A549 treated with dexamethasone at 1 μM for 4 hours (cell line): ENCODE results near the gene ZNF304. TPM values are rescaled to one million over a fixed set of nuclear protein-coding genes. Genes with fewer than 3 reads are reported as not detected.

ENCODE experiments used
- total RNA-seq: library from RNA; stranded (reverse); fragments of 200-300 nt; extraction: Qiagen RNA extraction; gene quantifications from 5 replicates; pipeline ENCODE4 v1.2.3, GENCODE V29; 2022

The ZNF304 gene
- total RNA-seq, result 2.2 to 2.6 TPM (median 2.2 TPM) in 5 replicates

GRCh38 chr19:57350877-57351805, at the start of gene ZNF304:
ZNF304 (plus strand) TSS chr19:57351271; CDS start chr19:57351665, 394 bp downstream.

DNA sequence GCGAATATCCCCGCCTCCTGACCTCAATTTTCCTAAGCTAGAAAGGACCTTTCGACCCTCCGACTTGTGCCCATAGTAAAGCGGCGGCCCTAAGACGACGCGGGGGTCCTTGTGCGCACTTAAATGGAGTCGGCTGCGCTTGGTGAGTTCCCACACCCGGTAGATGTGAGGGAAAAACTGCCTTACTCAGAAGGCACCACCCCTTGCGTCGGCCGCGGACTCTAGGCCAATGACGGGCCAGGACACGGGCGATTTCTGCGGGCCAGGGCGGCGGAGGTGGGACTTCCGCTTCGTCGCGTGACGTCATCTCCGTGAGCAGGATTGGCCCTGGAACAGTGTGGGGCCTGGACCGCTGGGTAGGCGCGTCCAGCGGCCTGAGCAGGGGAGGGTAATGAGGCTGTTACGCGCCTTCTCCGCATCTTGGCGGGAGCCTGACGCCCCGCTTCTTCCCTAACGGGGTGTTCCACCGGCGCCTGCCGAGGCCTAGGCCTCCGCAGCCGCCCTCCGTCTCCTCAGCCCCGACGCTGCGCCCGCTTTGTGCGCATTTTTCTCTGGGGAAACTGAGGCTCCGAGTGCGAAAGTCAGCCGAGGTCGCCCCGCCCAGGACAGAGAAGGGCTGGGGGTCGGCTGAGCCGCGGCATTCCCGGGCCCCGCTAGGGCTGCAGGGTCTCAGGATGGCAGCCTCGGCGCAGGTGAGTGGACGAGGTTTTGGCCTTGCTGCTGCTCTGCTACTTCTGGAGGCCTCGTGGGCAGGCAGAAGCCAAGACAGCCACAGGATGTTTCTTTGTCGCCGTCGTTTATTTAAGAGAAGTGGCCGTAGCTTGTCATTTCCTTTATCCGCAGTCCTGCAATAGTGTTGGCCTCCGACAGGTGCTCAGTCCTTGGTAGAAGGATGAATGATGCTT, 30.6 kb upstream of the ZNF304 start, which contains the start of gene ZNF543:
Gene ZNF543, plus strand, starts transcription at position 293 of the 905 bp plus-strand sequence. Its CDS starts 382 bp downstream, at position 675.

GRCh38 chr19:57362997-57363687, 12.1 kb downstream of the ZNF304 start, which contains the start of the genes TRAPPC2B and ZNF547:
TRAPPC2B (plus strand) TSS chr19:57363551; CDS start chr19:57364834, 1,283 bp downstream.
ZNF547 (plus strand) TSS chr19:57363551; CDS start chr19:57368556, 5,005 bp downstream.

GRCh38 chr19:57389730-57390598, 38.9 kb downstream of the ZNF304 start, which contains the start of gene ZNF548:
ZNF548 (plus strand) TSS chr19:57389854; CDS start chr19:57390100, 246 bp downstream.

Other genes starting within 250 kb of the ZNF304 start
- gene USP29, start 231.3 kb upstream of the ZNF304 start, total RNA-seq, result not detected in 5 replicates
- not detected in 5 replicates for gene ZIM3, start 206.1 kb upstream of the ZNF304 start, total RNA-seq
- gene DUXA, start 183.8 kb upstream of the ZNF304 start, total RNA-seq, result 0.08 to 0.11 TPM in 2 of 5 replicates, not detected in the others
- gene ZNF264, start 159.8 kb upstream of the ZNF304 start, total RNA-seq, result 7.5 to 9.6 TPM (median 8.1 TPM) in 5 replicates
- 0.26 to 0.62 TPM (median 0.40 TPM) in 5 replicates for gene AURKC, start 120.2 kb upstream of the ZNF304 start, total RNA-seq
- 1.5 to 2.8 TPM (median 2.3 TPM) in 5 replicates for gene ZNF805, start 110.6 kb upstream of the ZNF304 start, total RNA-seq
- gene ZNF460, start 70.8 kb upstream of the ZNF304 start, total RNA-seq, result 0.92 to 1.9 TPM (median 1.1 TPM) in 5 replicates
- gene ZNF543, start 30.8 kb upstream of the ZNF304 start, total RNA-seq, result 1.6 to 1.9 TPM (median 1.7 TPM) in 5 replicates
- 13.1 to 17.4 TPM (median 13.3 TPM) in 5 replicates for gene TRAPPC2B, start 12.3 kb downstream of the ZNF304 start, total RNA-seq
- gene ZNF547, start 12.3 kb downstream of the ZNF304 start, total RNA-seq, result 1.0 to 1.7 TPM (median 1.5 TPM) in 5 replicates
- gene ZNF548, start 38.6 kb downstream of the ZNF304 start, total RNA-seq, result 3.8 to 4.8 TPM (median 4.0 TPM) in 5 replicates
- gene ZNF17, start 59.9 kb downstream of the ZNF304 start, total RNA-seq, result 5.0 to 7.8 TPM (median 5.2 TPM) in 5 replicates
- 12.5 to 13.8 TPM (median 13.5 TPM) in 5 replicates for gene ZNF749, start 84.1 kb downstream of the ZNF304 start, total RNA-seq
- 0.06 to 0.13 TPM in 2 of 5 replicates, not detected in the others for gene VN1R1, start 105.9 kb downstream of the ZNF304 start, total RNA-seq
- gene ZNF772, start 126.3 kb downstream of the ZNF304 start, total RNA-seq, result 0.86 to 1.8 TPM (median 1.6 TPM) in 5 replicates
- 5.3 to 6.8 TPM (median 6.5 TPM) in 5 replicates for gene ZNF419, start 136.5 kb downstream of the ZNF304 start, total RNA-seq
- 4.2 to 5.7 TPM (median 4.9 TPM) in 5 replicates for gene ZNF773, start 148.7 kb downstream of the ZNF304 start, total RNA-seq
- gene ZNF549, start 176.1 kb downstream of the ZNF304 start, total RNA-seq, result 1.7 to 2.0 TPM (median 1.8 TPM) in 5 replicates
- 2.6 to 4.2 TPM (median 3.9 TPM) in 5 replicates for gene ZNF550, start 208.6 kb downstream of the ZNF304 start, total RNA-seq
- gene ZNF416, start 227.6 kb downstream of the ZNF304 start, total RNA-seq, result 3.8 to 5.0 TPM (median 4.4 TPM) in 5 replicates
- 0.03 to 0.08 TPM in 2 of 5 replicates, not detected in the others for gene ZIK1, start 232.9 kb downstream of the ZNF304 start, total RNA-seq
- 4.3 to 5.1 TPM (median 4.6 TPM) in 5 replicates for gene ZNF530, start 248.6 kb downstream of the ZNF304 start, total RNA-seq